Measurements from ENCODE around the gene RNF220.

DNA sequence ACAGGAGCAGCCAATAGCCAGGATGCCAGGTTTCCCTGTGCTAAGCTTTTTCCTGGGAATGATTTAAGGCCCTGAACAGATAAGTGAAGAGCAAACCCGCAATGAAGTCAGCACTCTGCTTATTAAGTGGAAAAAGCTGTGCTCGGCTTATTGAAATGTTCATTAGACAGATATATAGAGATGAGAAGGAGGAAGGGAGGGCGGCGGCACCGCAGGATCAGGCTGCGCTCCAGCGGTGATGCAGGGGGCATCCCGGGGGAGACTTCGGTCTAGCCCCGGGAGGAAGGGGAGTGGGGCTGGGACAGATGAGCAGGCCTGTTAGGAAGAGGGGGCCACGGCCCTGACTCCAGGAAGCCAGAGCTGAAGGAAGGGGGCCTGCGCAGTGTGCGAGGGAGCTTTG, 154.3 kb downstream of the RNF220 start:
- TF ChIP-seq, protein P1, sequence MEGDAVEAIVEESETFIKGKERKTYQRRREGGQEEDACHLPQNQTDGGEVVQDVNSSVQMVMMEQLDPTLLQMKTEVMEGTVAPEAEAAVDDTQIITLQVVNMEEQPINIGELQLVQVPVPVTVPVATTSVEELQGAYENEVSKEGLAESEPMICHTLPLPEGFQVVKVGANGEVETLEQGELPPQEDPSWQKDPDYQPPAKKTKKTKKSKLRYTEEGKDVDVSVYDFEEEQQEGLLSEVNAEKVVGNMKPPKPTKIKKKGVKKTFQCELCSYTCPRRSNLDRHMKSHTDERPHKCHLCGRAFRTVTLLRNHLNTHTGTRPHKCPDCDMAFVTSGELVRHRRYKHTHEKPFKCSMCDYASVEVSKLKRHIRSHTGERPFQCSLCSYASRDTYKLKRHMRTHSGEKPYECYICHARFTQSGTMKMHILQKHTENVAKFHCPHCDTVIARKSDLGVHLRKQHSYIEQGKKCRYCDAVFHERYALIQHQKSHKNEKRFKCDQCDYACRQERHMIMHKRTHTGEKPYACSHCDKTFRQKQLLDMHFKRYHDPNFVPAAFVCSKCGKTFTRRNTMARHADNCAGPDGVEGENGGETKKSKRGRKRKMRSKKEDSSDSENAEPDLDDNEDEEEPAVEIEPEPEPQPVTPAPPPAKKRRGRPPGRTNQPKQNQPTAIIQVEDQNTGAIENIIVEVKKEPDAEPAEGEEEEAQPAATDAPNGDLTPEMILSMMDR (IDR thresholded peaks at IDR 0.05) = no peak
- no peak for TF ChIP-seq POLR2AphosphoS5 (IDR thresholded peaks at IDR 0.05)
- no peak for TF ChIP-seq POLR2A (IDR thresholded peaks at IDR 0.05)
- TF ChIP-seq EP300 (IDR thresholded peaks at IDR 0.05) = no peak
